Epithelial cell of proximal tubule (primary cell): Measurements from ENCODE around the gene ACP5. TPM values are rescaled to one million over a fixed set of nuclear protein-coding genes. Genes with fewer than 3 reads are reported as not detected.
"Not testable (repeated sequence)": the region's sequence is repeated elsewhere in the genome, so short reads cannot be mapped to it uniquely, and the experiment has no call there.

ENCODE experiments used
- DNase-seq: peaks from one replicate; pipeline ENCODE4 v3.0.0-alpha.2; 2011; ENCODE audit warnings: low read depth
- H3K4me3 ChIP-seq: 2 replicates; pipeline ENCODE4 v1.5.1; 2011; ENCODE audit warnings: low read depth, mild to moderate bottlenecking, low read length
- CTCF ChIP-seq: conservative IDR thresholded peaks from 2 replicates; pipeline ENCODE4 v1.5.1; 2012; ENCODE audit warnings: low read depth, mild to moderate bottlenecking, low read length
- total RNA-seq: library from RNA; depleted of rRNA; stranded (reverse); fragments of >200 nt; gene quantifications from 2 replicates; pipeline ENCODE4 v1.2.3, GENCODE V29; 2015

Gene ACP5
- total RNA-seq, 1 donor from 2014 or later: 4.4 TPM

DNA sequence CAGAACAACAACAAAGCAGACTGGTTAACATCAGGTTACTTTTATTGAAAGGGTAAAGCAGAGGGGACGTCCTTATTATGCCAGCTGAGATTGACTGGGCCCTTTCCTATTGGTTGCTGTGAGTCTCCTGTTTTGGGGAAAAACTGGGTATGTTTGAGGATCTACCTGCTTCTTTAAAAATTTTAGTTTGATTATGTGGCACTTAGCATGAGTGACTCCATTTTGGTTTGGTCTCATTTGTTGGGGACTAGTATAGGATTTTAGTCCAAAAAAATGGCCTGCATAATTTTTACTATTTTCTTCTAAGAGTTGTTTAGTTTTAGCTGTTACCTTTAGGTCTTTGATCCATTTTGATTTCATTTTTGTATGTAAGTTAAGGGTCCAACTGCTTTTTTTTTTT, 34.3 kb upstream of the ACP5 start:
- DNase-seq: no peak
- H3K4me3 ChIP-seq: no peak overlapping the region
- no peak for TF ChIP-seq CTCF

GRCh38 chr19:11606484-11606883, 29.0 kb upstream of the ACP5 start:
- DNase-seq: no peak
- no peak overlapping the region for H3K4me3 ChIP-seq
- no peak for TF ChIP-seq CTCF

DNA sequence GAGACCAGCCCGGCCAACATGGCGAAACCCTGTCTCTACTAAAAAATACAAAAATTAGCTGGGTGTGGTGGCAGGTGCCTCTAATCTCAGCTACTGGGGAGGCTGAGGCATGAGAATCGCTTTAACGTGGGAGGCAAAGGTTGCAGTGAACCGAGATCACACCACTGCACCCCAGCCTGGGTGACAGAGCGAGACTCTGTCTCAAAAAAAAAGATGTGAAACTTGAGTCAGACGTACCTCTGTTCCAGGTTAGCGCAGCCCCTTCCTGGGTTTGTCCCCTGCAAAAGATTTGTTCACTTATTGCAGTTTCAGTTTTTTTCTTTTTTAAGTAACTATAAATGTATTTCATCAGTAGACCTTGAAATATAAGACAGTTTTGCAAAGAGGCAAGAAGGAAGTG, 22.3 kb upstream of the ACP5 start:
- DNase-seq, H3K4me3 ChIP-seq: not testable (repeated sequence)

DNA sequence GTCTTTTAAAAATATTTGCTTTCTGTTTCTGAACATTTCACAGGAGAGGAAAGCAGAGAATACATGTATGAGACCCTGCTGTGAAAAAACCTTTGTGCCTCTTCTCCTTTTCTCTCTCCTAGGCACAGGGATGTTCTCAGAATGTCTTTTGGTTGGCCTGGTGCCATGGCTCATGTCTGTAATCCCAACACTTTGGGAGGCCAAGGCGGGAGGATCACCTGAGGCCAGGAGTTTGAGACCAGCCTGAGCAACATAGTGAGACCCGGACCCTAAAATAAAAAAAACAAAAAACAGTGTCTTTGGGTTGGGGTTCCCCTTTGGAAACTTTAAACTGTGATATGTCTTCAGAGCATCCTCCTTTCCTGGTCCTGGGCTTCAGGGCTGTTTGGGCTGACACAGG, 21.3 kb upstream of the ACP5 start:
- DNase-seq: no peak
- TF ChIP-seq CTCF: no peak
- H3K4me3 ChIP-seq: no peak overlapping the region

GRCh38 chr19:11598103-11598483, 20.6 kb upstream of the ACP5 start:
- H3K4me3 ChIP-seq: peak overlapping the region; percentile 78
- no peak for DNase-seq
- no peak for TF ChIP-seq CTCF

GRCh38 chr19:11597202-11598102, 20.0 kb upstream of the ACP5 start, which contains the start of gene ZNF627:
TSS of gene ZNF627 (plus strand) at chr19:11597483. CDS start at chr19:11597628, 145 bp downstream.
- no peak for TF ChIP-seq CTCF
- peak within 1 kb of the TSS; percentile 78 for H3K4me3 ChIP-seq
- DNase-seq: peak; percentile 83

DNA sequence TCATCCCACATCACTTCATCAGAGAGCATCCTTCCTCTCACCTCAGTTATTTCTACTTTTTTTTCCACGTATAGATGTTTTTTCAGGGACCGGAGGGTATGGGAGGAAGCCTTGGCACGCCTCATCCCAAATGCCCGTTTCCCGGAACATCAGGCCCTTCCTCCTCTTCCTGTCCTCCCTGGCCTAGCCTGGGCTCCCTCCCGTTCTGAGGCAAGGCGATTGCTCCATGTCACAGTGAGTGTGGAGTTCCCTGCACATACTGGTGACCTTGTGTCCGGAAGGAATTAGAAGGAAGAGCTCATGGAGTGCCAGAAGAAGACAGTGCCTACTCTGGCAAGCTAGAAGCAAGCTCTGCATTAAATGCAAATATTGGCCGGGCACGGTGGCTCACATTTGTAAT, 18.7 kb upstream of the ACP5 start:
- TF ChIP-seq CTCF: no peak
- H3K4me3 ChIP-seq: no peak overlapping the region
- no peak for DNase-seq
